ENCODE data around the gene OBP2B. TPM values are rescaled to one million over a fixed set of nuclear protein-coding genes. Genes with fewer than 3 reads are reported as not detected.
A peak's percentile ranks its signal among the peaks of the same experiment; 100 is the strongest.
"Not testable (repeated sequence)": the region's sequence is repeated elsewhere in the genome, so short reads cannot be mapped to it uniquely, and the experiment has no call there.

OBP2B gene
- total RNA-seq, 1 donor from 2014 or later = not detected

GRCh38 chr9:133233681-133234432, 24.8 kb upstream of the OBP2B start:
- Histone ChIP-seq H3K4me1 (peaks cover 15% of the 10 kb centered on the region), H3K4me3 (no peak overlapping the region), H3K36me3 (no peaks in the 10 kb centered on the region), H3K27me3 (ENCODE audit: low read depth) (no peaks in the 10 kb centered on the region), H3K27ac (no peak overlapping the region), H3K9me3 (no peaks in the 10 kb centered on the region)
- DNase-seq (no peak), ATAC-seq (no peak)
- TF ChIP-seq, protein P1, sequence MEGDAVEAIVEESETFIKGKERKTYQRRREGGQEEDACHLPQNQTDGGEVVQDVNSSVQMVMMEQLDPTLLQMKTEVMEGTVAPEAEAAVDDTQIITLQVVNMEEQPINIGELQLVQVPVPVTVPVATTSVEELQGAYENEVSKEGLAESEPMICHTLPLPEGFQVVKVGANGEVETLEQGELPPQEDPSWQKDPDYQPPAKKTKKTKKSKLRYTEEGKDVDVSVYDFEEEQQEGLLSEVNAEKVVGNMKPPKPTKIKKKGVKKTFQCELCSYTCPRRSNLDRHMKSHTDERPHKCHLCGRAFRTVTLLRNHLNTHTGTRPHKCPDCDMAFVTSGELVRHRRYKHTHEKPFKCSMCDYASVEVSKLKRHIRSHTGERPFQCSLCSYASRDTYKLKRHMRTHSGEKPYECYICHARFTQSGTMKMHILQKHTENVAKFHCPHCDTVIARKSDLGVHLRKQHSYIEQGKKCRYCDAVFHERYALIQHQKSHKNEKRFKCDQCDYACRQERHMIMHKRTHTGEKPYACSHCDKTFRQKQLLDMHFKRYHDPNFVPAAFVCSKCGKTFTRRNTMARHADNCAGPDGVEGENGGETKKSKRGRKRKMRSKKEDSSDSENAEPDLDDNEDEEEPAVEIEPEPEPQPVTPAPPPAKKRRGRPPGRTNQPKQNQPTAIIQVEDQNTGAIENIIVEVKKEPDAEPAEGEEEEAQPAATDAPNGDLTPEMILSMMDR (IDR thresholded peaks at IDR 0.05) = no peak
- intact Hi-C loops (cut with DNase I) = no loop called here

GRCh38 chr9:133231934-133232568, 23.0 kb upstream of the OBP2B start:
- intact Hi-C loops (cut with DNase I); H3K27me3 ChIP-seq (ENCODE audit: low read depth); ATAC-seq; H3K4me1 ChIP-seq; H3K27ac ChIP-seq; H3K9me3 ChIP-seq; H3K36me3 ChIP-seq; H3K4me3 ChIP-seq; DNase-seq: not testable (repeated sequence)

DNA sequence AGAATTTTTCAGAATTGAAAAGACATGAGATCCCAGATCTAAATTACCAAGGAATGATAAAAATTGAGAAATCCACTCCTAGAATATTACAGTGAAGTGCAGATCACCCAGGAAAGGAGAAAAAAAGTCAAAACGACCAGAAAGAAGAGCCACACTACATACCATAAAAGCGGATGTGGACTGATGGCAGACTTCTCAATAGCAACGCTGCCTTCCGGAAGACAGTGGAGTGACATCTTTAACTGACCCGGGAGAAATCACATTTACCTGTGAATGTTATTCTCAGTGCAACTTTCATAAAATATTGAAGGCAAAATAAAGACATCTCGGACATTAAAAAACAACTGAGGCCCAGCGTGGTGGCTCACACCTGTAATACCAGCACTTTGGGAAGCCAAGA, 21.5 kb upstream of the OBP2B start:
- DNase-seq; H3K9me3 ChIP-seq; ATAC-seq; H3K4me1 ChIP-seq; H3K4me3 ChIP-seq; intact Hi-C loops (cut with DNase I); H3K27ac ChIP-seq; H3K36me3 ChIP-seq; H3K27me3 ChIP-seq (ENCODE audit: low read depth): not testable (repeated sequence)

DNA sequence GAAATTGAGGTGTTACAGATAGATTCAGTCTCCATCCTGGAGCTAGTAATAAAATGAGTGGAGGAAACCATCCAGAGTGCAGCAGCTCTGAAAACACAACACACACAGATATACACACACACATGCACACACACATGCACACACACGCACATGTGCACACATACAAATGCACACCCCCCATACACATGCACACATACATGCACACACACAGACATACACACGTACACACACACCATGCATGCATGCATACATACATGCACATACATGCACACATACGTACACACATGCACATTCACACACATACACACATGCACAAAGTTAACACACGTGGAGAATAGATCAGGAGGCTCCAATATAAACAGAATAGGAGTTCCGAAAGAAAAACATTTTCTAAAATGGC, 21.0 kb upstream of the OBP2B start:
- peaks cover 5% of the 10 kb centered on the region for H3K27me3 ChIP-seq (ENCODE audit: low read depth)
- TF ChIP-seq, protein P1 (IDR thresholded peaks at IDR 0.05) = no peak
- DNase-seq (no peak), ATAC-seq (no peak)
- no peaks in the 10 kb centered on the region for H3K36me3 ChIP-seq
- no peak overlapping the region for H3K4me3 ChIP-seq
- no peaks in the 10 kb centered on the region for H3K4me1 ChIP-seq
- no peaks in the 10 kb centered on the region for H3K9me3 ChIP-seq
- intact Hi-C loops (cut with DNase I) = no loop called here
- H3K27ac ChIP-seq = no peak overlapping the region

DNA sequence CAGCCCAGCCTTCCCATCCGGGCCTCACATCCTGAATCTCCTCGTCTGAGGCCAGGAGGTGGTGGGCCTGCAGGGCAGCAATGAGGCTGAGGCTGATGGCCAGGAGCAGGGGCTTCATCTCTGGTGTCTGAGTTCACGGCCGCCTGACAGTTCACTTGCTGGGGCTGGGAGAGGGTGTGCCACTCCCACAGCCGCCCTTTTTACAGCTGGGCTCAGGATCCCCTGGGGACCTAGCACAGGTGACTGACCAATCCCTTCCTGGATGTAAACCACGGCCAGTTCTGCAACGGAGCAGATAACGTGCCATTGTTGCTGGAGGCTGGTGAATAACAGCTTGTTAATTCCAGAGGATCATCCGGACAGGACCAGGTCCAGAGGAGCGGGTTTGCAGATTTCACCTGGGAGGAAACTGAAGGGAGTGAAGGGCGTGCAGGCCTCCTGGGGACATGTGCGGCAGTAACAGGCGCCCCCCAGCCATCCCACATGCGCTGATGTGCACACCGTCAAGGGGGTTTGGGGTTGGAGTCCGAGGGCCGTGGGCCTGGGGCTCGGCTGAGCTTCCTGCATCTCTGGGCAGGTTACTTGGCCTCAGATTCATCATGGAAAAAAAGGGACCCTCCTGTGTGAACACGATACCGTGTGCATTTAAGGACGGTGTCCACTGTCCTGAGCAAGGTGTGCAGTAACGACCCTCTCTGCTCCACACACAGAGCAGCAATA, 19.6 kb upstream of the OBP2B start:
- H3K9me3 ChIP-seq; ATAC-seq; H3K27me3 ChIP-seq (ENCODE audit: low read depth); H3K36me3 ChIP-seq; H3K4me3 ChIP-seq; H3K27ac ChIP-seq; H3K4me1 ChIP-seq; intact Hi-C loops (cut with DNase I): not testable (repeated sequence)
- DNase-seq = peak; percentile 22

DNA sequence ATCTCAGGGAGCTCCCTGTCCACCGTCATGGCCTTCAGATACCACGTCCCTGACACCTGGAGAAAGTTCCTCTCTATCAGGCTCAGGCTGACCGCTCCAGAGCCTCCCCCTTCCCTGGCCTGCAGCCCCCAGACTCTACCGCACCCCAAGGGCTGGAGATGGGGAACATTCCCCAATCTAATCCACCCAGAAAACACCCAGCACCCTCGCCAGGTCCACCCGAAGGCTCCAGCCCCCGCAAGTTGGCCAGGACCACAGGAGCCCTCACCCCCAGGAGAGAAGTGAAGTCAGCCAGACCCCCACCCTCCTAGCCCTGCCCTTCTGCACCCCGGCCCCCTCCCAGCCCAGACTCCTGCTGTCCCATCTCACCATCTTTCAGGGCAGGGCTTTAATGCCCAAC, 18.9 kb upstream of the OBP2B start:
- DNase-seq = peak; percentile 22
- H3K27me3 ChIP-seq (ENCODE audit: low read depth); H3K36me3 ChIP-seq; ATAC-seq; H3K4me1 ChIP-seq; H3K4me3 ChIP-seq; H3K27ac ChIP-seq; H3K9me3 ChIP-seq; intact Hi-C loops (cut with DNase I): not testable (repeated sequence)

- H3K36me3 ChIP-seq = no peaks in the 10 kb centered on the region
- H3K27ac ChIP-seq = no peak overlapping the region
- ATAC-seq (no peak), DNase-seq (peak; percentile 22)
- peaks cover 5% of the 10 kb centered on the region for H3K27me3 ChIP-seq (ENCODE audit: low read depth)
- intact Hi-C loops (cut with DNase I) = no loop called here
- no peak overlapping the region for H3K4me3 ChIP-seq
- TF ChIP-seq, protein P1 (IDR thresholded peaks at IDR 0.05) = no peak
- no peaks in the 10 kb centered on the region for H3K9me3 ChIP-seq
- H3K4me1 ChIP-seq = no peaks in the 10 kb centered on the region
Measured at GRCh38 chr9:133227242-133227860, 18.3 kb upstream of the OBP2B start.

Measured in lower lobe of right lung (tissue), 2 donors.